Activated CD8-positive, alpha-beta T cell treated with anti-CD3 and anti-CD28 coated beads for 36 hours (primary cell): ENCODE measurements around the gene TNFAIP8L3. TPM values are rescaled to one million over a fixed set of nuclear protein-coding genes. Genes with fewer than 3 reads are reported as not detected.

Experiments
- ATAC-seq: fragments of 200-7000 bp; cut with Tn5 transposase; one replicate; pipeline ENCODE4 v1.10.0; 2021; ENCODE audit warnings: mild to moderate bottlenecking, moderate library complexity
- CTCF ChIA-PET: fragments of 350-600 bp; sonication (Branson Sonifier 250); formaldehyde crosslinking; loops from one replicate; lab custom pipeline; 2021; ENCODE audit warnings: antibody characterized with exemption; lab: Charles Lee
- POLR2A ChIA-PET: fragments of 350-600 bp; sonication (Branson Sonifier 250); formaldehyde crosslinking; loops from one replicate; lab custom pipeline; 2021; ENCODE audit warnings: antibody characterized with exemption; lab: Charles Lee
- DNase-seq: peaks from one replicate; pipeline ENCODE4 v3.0.0-alpha.2; 2020
- H3K27ac Mint-ChIP-seq: one replicate; pipeline ENCODE4 v1.8.0; 2021; ENCODE audit warnings: mild to moderate bottlenecking, mixed read lengths
- H3K27me3 Mint-ChIP-seq: one replicate; pipeline ENCODE4 v1.8.0; 2021; ENCODE audit warnings: mixed read lengths
- H3K36me3 Mint-ChIP-seq: one replicate; pipeline ENCODE4 v1.8.0; 2021; ENCODE audit warnings: low read depth, mixed read lengths
- H3K4me1 Mint-ChIP-seq: one replicate; pipeline ENCODE4 v1.8.0; 2021; ENCODE audit warnings: low read depth, mixed read lengths
- H3K4me3 Mint-ChIP-seq: one replicate; pipeline ENCODE4 v1.8.0; 2021; ENCODE audit warnings: mild to moderate bottlenecking, moderate library complexity, mixed read lengths
- H3K9me3 Mint-ChIP-seq: one replicate; pipeline ENCODE4 v1.8.0; 2021; ENCODE audit warnings: mixed read lengths
- intact Hi-C: fragments of 100-400 bp; cut with micrococcal nuclease; formaldehyde crosslinking; loops from one replicate; pipeline ENCODE4 v1.10.0; 2022
- total RNA-seq, 2 experiments: library from RNA; stranded (reverse); gene quantifications; one replicate each; pipeline ENCODE4 v1.2.3, GENCODE V29; 2021
- TF ChIP-seq, protein P1 (sequence below): fragments of 200-600 bp; IDR thresholded peaks from one replicate; pipeline ENCODE4 v1.8.0; 2022; ENCODE audit warnings: antibody characterized with exemption, mild to moderate bottlenecking

Gene TNFAIP8L3
- total RNA-seq, 2 experiments from 2014 or later: 0.14 TPM; not detected in 1

GRCh38 chr15:51076524-51077220 lies 18.0 kb downstream of the TNFAIP8L3 start:
- DNase-seq: peak; percentile 34
- TF ChIP-seq, protein P1, sequence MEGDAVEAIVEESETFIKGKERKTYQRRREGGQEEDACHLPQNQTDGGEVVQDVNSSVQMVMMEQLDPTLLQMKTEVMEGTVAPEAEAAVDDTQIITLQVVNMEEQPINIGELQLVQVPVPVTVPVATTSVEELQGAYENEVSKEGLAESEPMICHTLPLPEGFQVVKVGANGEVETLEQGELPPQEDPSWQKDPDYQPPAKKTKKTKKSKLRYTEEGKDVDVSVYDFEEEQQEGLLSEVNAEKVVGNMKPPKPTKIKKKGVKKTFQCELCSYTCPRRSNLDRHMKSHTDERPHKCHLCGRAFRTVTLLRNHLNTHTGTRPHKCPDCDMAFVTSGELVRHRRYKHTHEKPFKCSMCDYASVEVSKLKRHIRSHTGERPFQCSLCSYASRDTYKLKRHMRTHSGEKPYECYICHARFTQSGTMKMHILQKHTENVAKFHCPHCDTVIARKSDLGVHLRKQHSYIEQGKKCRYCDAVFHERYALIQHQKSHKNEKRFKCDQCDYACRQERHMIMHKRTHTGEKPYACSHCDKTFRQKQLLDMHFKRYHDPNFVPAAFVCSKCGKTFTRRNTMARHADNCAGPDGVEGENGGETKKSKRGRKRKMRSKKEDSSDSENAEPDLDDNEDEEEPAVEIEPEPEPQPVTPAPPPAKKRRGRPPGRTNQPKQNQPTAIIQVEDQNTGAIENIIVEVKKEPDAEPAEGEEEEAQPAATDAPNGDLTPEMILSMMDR: no peak
- CTCF ChIA-PET: interaction anchor here (2.1 kb wide), 1 partner anchor 87 kb away, joined by 8 read pairs; no protein-coding TSS in a partner anchor
- no peaks in the 10 kb centered on the region for H3K36me3 Mint-ChIP-seq
- peaks cover 34% of the 10 kb centered on the region for H3K4me1 Mint-ChIP-seq
- no peaks in the 10 kb centered on the region for H3K9me3 Mint-ChIP-seq
- H3K27me3 Mint-ChIP-seq: peaks cover 6% of the 10 kb centered on the region
- H3K4me3 Mint-ChIP-seq: peak overlapping the region; percentile 56
- H3K27ac Mint-ChIP-seq: peak overlapping the region; percentile 89
- POLR2A ChIA-PET: interaction anchor here (1.0 kb wide), 1 partner anchor 9 kb away, joined by 4 read pairs; no protein-coding TSS in a partner anchor
- ATAC-seq: peak; percentile 48
- intact Hi-C loops: no loop called here

- peak; percentile 78 for DNase-seq
- Mint-ChIP-seq H3K4me1 (peaks cover 38% of the 10 kb centered on the region), H3K36me3 (no peaks in the 10 kb centered on the region), H3K27me3 (peaks cover 6% of the 10 kb centered on the region), H3K4me3 (no peak overlapping the region), H3K9me3 (no peaks in the 10 kb centered on the region), H3K27ac (peak overlapping the region; percentile 89)
- intact Hi-C loops: no loop called here
- peak; percentile 76 for ATAC-seq
- ChIA-PET POLR2A (interaction anchor here (0.8 to 1.0 kb wide), 2 partner anchors 9 to 129 kb away, joined by 4 to 5 read pairs; no protein-coding TSS in a partner anchor), CTCF (interaction anchor here (2.1 kb wide), 1 partner anchor 88 kb away, joined by 8 read pairs; no protein-coding TSS in a partner anchor)
- TF ChIP-seq, protein P1: no peak
Measured at GRCh38 chr15:51075826-51076523, 18.7 kb downstream of the TNFAIP8L3 start.

- CTCF ChIA-PET: interaction anchor here (2.1 kb wide), 1 partner anchor 88 kb away, joined by 8 read pairs; no protein-coding TSS in a partner anchor
- H3K9me3 Mint-ChIP-seq: no peaks in the 10 kb centered on the region
- H3K27ac Mint-ChIP-seq: no peak overlapping the region
- H3K4me3 Mint-ChIP-seq: no peak overlapping the region
- H3K36me3 Mint-ChIP-seq: no peaks in the 10 kb centered on the region
- TF ChIP-seq, protein P1: no peak
- H3K27me3 Mint-ChIP-seq: peaks cover 6% of the 10 kb centered on the region
- ATAC-seq (no peak), DNase-seq (no peak)
- POLR2A ChIA-PET: interaction anchor here (0.8 kb wide), 1 partner anchor 128 kb away, joined by 5 read pairs; no protein-coding TSS in a partner anchor
- intact Hi-C loops: no loop called here
- peaks cover 38% of the 10 kb centered on the region for H3K4me1 Mint-ChIP-seq
Measured at GRCh38 chr15:51075364-51075763, 19.3 kb downstream of the TNFAIP8L3 start.

GRCh38 chr15:51074926-51075325 lies 19.8 kb downstream of the TNFAIP8L3 start:
- ChIA-PET CTCF (interaction anchor here (2.1 kb wide), 1 partner anchor 89 kb away, joined by 8 read pairs; no protein-coding TSS in a partner anchor), POLR2A (interaction anchor here (0.6 kb wide), 2 partner anchors 113 to 486 kb away, joined by 3 to 6 read pairs; no protein-coding TSS in a partner anchor)
- intact Hi-C loops: no loop called here
- peaks cover 6% of the 10 kb centered on the region for H3K27me3 Mint-ChIP-seq
- DNase-seq (no peak), ATAC-seq (no peak)
- H3K27ac Mint-ChIP-seq: no peak overlapping the region
- H3K4me1 Mint-ChIP-seq: peaks cover 38% of the 10 kb centered on the region
- TF ChIP-seq, protein P1: no peak
- no peaks in the 10 kb centered on the region for H3K36me3 Mint-ChIP-seq
- no peak overlapping the region for H3K4me3 Mint-ChIP-seq
- H3K9me3 Mint-ChIP-seq: no peaks in the 10 kb centered on the region
